Activated T-cell treated with anti-CD3 and anti-CD28 coated beads for 48 hours (primary cell): ENCODE measurements around the gene STRN.

Experiments used
- DNase-seq: peaks from one replicate; pipeline ENCODE4 v3.0.0-alpha.2; 2020; ENCODE audit warnings: low read depth

Gene STRN

GRCh38 chr2:36797324-36798070, 168.8 kb downstream of the STRN start:
- no peak for DNase-seq
